Activated CD8-positive, alpha-beta memory T cell treated with anti-CD3 and anti-CD28 coated beads, Interleukin-2, amount 10 ng/mL, durations not matched to agents 7 days and 5 days (primary cell): ENCODE results near the gene BRSK2. TPM values are rescaled to one million over a fixed set of nuclear protein-coding genes. Genes with fewer than 3 reads are reported as not detected.

Source experiments
- ATAC-seq: fragments of 150-1000 bp; cut with Tn5 transposase; one replicate; pipeline ENCODE4 v1.10.0; 2021; ENCODE audit warnings: moderate library complexity
- CTCF ChIA-PET: fragments of 350-600 bp; sonication (Branson Sonifier 250); formaldehyde crosslinking; loops from one replicate; lab custom pipeline; 2021; ENCODE audit warnings: antibody characterized with exemption; lab: Charles Lee
- DNase-seq: peaks from one replicate; pipeline ENCODE4 v3.0.0-alpha.2; 2020
- H3K27ac Mint-ChIP-seq: one replicate; pipeline ENCODE4 v1.8.0; 2021; ENCODE audit warnings: mild to moderate bottlenecking, mixed read lengths
- H3K27me3 Mint-ChIP-seq: one replicate; pipeline ENCODE4 v1.8.0; 2021; ENCODE audit warnings: mixed read lengths
- H3K36me3 Mint-ChIP-seq: one replicate; pipeline ENCODE4 v1.8.0; 2021; ENCODE audit warnings: mild to moderate bottlenecking, mixed read lengths
- H3K4me1 Mint-ChIP-seq: one replicate; pipeline ENCODE4 v1.8.0; 2021; ENCODE audit warnings: mixed read lengths
- H3K4me3 Mint-ChIP-seq: one replicate; pipeline ENCODE4 v1.8.0; 2021; ENCODE audit warnings: mild to moderate bottlenecking, moderate library complexity, mixed read lengths
- H3K9me3 Mint-ChIP-seq: one replicate; pipeline ENCODE4 v1.8.0; 2022; ENCODE audit warnings: low read depth, mixed read lengths
- total RNA-seq, 2 experiments: library from RNA; stranded (reverse); gene quantifications; one replicate each; pipeline ENCODE4 v1.2.3, GENCODE V29; 2021

The BRSK2 gene
- total RNA-seq, 2 experiments from 2014 or later: 0.40 TPM; not detected in 1

DNA sequence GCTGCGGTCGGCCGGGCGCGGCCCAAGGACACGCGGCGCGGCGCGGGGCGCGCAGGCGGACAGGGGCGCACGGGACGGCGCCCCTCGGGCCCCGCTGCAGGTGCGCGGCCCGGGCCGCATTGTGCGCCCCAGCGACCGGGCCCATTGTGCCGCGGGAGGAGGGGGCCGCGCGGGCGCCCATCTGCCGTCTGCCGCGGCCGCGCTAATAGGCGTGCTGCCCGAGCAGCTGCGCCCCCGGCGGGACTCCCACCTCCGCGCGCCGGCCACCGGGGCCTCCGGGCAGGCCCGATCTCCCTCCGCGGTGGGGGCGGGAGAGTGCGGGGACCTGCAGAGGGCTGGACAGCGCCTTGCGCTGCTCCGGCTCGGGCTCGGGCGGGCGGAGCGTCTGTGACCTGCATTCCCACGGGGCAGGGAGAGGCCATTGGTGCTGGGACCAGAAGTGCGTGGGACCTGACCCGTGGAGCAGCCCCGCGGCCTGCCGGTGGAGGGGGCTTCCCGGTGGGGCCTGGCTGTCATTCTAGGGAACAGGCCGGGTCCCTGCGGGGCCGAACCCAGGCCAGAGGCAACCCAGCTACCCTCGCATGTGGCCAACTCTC is 933 bp downstream of the BRSK2 start:
- CTCF ChIA-PET: no interaction called here
- H3K9me3 Mint-ChIP-seq: no peaks in the 10 kb centered on the region
- no peak overlapping the region for H3K4me3 Mint-ChIP-seq
- DNase-seq (no peak), ATAC-seq (no peak)
- no peaks in the 10 kb centered on the region for H3K36me3 Mint-ChIP-seq
- H3K27me3 Mint-ChIP-seq: peaks cover 37% of the 10 kb centered on the region
- peaks cover 2% of the 10 kb centered on the region for H3K4me1 Mint-ChIP-seq
- no peak overlapping the region for H3K27ac Mint-ChIP-seq

DNA sequence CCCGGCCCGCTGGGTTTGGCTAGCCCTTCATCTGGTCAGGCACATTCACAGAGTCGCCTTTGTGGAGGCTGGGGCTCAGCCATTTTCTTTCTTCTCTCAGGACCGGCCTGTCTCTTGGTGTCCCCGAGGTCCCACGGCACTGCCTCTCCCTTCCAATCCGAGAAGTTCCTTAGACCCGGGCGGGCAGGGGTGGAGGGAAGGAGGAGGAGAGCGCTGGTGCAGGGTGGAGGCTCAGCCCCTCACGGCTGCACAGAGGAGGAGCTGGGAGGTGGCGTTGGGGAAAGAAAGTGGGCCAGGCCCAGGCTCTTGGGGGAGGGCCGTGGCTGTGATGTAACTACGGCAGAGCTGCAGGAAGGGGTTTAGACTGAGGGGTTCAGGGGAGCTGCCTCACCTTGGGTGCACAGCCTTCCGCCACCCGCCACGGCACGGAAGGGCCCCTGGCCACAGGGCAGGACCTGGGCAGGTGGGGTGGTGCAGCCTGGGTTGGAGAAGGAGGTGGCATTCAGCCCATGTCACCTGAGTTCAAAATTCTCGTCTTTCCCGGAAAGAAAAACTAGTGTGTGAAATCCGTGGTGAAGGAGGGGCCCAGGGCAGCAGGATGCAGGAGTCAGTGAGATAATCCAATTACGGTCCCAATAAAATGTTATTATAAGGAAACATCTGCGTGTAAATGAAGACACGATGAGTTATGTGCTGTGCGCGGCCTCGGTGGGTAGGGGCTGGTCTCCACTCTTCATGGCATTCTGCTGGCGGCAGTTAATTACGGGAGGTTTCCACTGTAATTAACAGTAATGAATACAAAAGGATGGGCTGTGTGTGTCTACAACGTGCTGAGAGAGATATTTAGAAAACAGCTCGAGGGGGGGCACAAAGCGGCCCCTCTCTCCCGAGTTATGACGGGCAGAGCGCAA is 1.7 kb downstream of the BRSK2 start:
- H3K4me1 Mint-ChIP-seq: peaks cover 2% of the 10 kb centered on the region
- ATAC-seq (no peak), DNase-seq (no peak)
- no peaks in the 10 kb centered on the region for H3K36me3 Mint-ChIP-seq
- no peak overlapping the region for H3K27ac Mint-ChIP-seq
- no peaks in the 10 kb centered on the region for H3K9me3 Mint-ChIP-seq
- H3K27me3 Mint-ChIP-seq: peaks cover 34% of the 10 kb centered on the region
- H3K4me3 Mint-ChIP-seq: no peak overlapping the region
- CTCF ChIA-PET: no interaction called here

DNA sequence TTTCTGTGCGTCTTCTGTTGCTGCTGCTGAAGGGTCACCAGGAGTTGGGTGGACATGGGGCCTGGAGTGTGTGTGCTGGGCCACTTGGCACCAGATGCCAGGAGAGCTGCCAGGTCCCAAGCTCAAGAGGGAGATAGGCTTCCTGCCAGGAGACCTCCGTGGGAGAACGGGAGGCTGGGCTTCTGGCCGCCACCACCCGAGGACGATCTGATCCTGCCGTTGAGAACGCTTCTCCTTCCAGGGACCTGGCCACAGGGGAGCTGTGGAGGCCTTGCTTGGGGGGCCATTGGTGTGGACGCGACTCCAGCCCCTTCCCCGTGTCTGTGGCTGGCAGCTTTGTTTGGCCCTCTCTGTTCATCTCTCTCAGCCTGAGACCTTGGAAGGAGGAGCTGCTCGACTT is 2.4 kb downstream of the BRSK2 start:
- Mint-ChIP-seq H3K27me3 (peaks cover 32% of the 10 kb centered on the region), H3K4me3 (no peak overlapping the region), H3K27ac (no peak overlapping the region), H3K4me1 (peaks cover 2% of the 10 kb centered on the region), H3K36me3 (no peaks in the 10 kb centered on the region), H3K9me3 (no peaks in the 10 kb centered on the region)
- no peak for ATAC-seq
- CTCF ChIA-PET: no interaction called here
- DNase-seq: no peak

DNA sequence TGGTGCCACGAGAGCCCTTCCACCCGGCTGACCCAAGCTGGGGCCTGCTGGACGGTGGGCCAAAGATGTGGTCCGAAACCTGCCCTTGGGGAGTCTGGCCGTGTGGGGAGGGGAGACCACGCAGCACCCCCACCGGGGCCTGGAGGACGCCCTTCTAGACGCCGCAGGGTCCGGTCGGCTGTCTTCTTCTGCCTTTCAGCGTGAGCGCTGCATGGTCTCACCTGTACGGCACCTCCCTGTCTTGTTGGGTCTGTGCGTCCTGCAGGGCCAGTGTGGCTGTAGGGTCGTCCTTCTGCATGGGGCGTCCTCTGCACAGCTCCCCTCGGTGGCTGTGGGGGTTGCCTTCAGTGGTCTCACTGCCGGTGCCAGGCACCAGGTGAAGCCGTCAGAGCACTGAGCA is 2.8 kb downstream of the BRSK2 start:
- Mint-ChIP-seq H3K4me3 (no peak overlapping the region), H3K27ac (no peak overlapping the region), H3K36me3 (no peaks in the 10 kb centered on the region), H3K9me3 (no peaks in the 10 kb centered on the region), H3K4me1 (peaks cover 2% of the 10 kb centered on the region), H3K27me3 (peaks cover 27% of the 10 kb centered on the region)
- CTCF ChIA-PET: no interaction called here
- DNase-seq (no peak), ATAC-seq (no peak)

DNA sequence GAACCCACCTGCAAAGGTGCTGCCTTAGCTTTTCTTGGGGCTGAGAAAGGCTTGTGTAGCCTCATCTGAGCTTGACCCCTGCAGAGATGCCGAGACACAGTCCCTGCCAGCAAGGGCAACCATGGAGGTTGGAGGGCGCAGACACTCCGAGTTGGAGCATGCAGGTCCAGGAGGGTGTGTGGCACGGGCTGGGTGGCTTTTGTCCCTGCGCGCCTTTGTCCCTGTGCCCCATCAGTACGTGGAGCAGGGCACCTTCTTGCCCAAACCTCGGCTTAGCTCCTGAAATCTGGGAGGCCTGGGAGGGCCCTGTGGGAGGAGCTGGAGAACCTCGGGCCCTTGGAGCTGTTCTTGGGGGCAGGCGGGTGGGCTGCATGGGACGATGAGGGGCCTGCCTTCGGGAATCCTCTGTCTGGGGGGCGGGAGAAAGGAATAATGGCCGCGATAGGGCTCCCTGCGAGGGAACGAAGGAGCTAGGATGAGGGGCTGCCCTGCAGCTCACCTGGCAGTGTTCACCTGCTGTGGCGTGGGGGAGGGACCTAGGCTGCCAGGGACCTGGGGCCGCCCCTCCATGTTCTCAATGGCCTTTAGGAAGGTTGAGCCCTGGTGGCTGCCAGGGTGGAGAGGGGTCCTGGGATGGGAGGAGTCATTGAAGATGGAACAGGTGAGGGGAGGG is 3.4 kb downstream of the BRSK2 start:
- Mint-ChIP-seq H3K9me3 (no peaks in the 10 kb centered on the region), H3K27me3 (peaks cover 22% of the 10 kb centered on the region), H3K36me3 (no peaks in the 10 kb centered on the region), H3K4me1 (peaks cover 2% of the 10 kb centered on the region), H3K4me3 (no peak overlapping the region), H3K27ac (no peak overlapping the region)
- CTCF ChIA-PET: no interaction called here
- ATAC-seq: no peak
- DNase-seq: no peak

DNA sequence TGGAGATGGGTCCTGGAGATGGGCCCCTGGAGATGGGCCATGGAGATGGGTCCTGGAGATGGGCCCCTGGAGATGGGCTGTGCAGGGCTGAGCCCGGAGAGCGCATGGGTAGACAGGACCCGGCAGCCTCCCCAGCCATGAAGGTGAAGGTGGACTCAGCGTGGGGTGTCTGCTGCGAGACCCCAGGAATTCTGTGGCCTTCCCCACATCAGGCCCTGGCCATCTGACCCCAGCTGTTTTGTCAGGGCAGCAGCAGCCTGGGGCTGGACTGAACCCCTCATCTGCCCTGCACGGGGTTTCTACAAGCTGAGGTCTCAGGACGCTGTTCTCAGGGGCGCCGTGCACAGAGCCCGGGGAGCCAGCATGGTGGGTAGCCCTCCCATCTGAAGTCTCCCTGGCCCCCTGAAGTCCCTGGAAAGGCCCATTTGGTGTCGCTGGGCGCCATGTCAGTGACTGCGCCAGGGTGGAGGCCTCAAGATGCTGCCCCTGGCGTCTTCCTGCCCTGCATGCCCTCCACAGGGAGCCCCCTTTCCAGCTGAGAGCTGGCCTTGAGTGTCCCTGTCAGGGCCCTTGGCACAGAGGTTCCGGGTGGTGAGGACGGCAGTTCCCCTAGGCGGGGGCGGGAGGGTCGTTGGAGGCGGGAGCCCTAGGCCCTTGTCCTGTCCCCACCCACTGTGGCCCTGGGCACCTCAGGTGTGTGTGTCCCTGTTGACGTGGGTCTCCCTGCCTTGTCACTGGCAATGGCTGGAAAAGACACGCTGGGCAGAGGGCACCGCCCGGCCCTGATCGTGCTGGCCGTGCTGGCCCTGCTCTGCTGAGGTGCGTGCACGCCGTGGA is 5.4 kb downstream of the BRSK2 start:
- Mint-ChIP-seq H3K27me3 (peaks cover 15% of the 10 kb centered on the region), H3K4me3 (no peak overlapping the region), H3K36me3 (no peaks in the 10 kb centered on the region), H3K4me1 (no peaks in the 10 kb centered on the region), H3K9me3 (no peaks in the 10 kb centered on the region), H3K27ac (no peak overlapping the region)
- CTCF ChIA-PET: no interaction called here
- ATAC-seq (no peak), DNase-seq (no peak)

DNA sequence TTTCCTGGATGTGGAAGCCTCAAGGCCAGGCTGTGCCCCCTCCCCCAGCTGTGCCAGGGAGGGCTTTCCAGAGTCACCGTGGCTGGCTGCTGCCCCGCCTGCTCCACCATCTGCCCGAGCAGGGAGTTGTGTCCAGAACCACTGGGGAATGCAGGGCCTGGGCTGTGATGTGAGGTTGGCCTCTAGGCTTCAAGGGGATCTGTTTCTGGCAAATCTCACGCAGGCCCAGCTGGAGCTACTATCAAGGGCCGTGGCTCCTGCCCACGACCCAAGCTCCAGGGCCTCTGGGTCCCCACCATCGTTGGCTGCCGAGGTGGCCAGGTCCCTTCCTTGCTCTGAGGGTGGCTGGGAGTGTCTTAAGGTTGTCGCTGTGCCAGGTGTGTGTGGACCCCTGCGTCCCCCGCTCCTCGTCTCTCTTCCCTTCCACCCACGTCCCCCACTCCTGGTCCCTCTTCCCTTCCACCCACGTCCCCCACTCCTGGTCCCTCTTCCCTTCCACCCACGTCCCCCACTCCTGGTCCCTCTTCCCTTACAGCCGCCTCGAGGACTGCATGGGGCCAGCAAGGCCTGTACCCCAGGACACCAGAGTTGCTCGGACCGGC is 6.1 kb downstream of the BRSK2 start:
- H3K9me3 Mint-ChIP-seq: no peaks in the 10 kb centered on the region
- no peaks in the 10 kb centered on the region for H3K36me3 Mint-ChIP-seq
- CTCF ChIA-PET: no interaction called here
- DNase-seq (no peak), ATAC-seq (no peak)
- H3K27ac Mint-ChIP-seq: no peak overlapping the region
- H3K4me3 Mint-ChIP-seq: no peak overlapping the region
- H3K4me1 Mint-ChIP-seq: no peaks in the 10 kb centered on the region
- H3K27me3 Mint-ChIP-seq: peaks cover 15% of the 10 kb centered on the region

DNA sequence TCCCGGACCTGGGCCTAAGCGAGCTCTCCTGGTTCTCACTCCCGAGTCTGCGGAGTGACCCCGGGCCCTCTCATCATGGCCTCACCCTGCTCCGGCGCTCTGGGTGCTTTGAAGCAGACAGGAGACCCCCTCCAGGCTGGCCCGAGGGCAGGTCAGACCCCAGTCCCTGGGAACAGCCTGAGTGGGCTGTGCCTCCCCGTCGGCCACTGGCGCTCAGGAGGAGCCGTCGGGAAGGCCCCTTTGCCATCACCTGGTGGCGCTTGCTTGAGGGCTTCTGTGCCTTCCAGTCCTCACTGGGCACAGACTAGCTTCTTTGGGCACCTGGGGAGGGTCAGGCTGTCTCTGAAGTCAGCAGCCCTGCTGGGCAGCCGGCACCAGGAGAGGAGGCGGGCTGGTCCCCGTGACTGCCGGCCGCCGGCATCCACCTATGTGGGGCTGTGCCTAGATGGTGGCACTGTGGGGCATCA is 6.7 kb downstream of the BRSK2 start:
- Mint-ChIP-seq H3K27ac (no peak overlapping the region), H3K4me3 (no peak overlapping the region), H3K9me3 (no peaks in the 10 kb centered on the region), H3K4me1 (no peaks in the 10 kb centered on the region), H3K36me3 (no peaks in the 10 kb centered on the region), H3K27me3 (peaks cover 11% of the 10 kb centered on the region)
- no peak for ATAC-seq
- DNase-seq: no peak
- CTCF ChIA-PET: no interaction called here

DNA sequence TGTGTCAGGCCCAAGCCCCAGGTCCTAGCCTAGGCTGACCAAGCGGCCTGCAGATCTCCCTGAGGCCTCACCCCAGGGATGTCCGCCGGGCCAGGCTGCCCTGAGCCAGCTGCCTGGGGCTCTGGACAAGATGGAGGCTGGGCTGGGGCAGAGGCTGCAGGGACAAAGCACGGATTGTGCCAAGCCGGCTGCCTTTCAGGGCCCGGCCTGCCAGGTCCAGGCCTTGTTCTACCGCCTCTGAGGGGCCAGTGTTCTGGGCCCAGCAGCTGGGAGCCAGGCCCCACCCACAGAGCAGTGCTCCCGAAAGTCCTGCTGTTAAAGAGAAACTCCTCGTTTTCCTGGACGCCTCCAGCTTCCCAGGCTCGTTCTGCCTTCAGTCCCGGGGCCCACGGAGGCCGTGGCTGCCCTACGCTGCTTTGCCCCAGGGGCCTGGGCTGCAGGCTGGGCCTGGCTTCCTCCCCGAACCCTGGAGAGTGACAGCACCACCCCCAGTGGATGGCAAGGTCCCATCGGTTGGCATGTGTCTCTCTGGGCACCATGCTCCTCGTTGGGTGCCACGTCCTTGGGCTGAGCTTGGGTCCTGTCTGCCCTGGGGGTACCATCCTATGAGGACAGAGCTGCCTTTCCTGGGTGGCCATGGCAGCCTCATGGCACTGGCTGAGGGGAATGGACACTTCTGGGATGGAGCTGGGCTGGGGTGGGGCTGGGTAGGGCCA is 7.6 kb downstream of the BRSK2 start:
- Mint-ChIP-seq H3K4me3 (no peak overlapping the region), H3K27me3 (peaks cover 2% of the 10 kb centered on the region), H3K9me3 (no peaks in the 10 kb centered on the region), H3K27ac (no peak overlapping the region), H3K4me1 (no peaks in the 10 kb centered on the region), H3K36me3 (no peaks in the 10 kb centered on the region)
- no peak for DNase-seq
- CTCF ChIA-PET: no interaction called here
- no peak for ATAC-seq

DNA sequence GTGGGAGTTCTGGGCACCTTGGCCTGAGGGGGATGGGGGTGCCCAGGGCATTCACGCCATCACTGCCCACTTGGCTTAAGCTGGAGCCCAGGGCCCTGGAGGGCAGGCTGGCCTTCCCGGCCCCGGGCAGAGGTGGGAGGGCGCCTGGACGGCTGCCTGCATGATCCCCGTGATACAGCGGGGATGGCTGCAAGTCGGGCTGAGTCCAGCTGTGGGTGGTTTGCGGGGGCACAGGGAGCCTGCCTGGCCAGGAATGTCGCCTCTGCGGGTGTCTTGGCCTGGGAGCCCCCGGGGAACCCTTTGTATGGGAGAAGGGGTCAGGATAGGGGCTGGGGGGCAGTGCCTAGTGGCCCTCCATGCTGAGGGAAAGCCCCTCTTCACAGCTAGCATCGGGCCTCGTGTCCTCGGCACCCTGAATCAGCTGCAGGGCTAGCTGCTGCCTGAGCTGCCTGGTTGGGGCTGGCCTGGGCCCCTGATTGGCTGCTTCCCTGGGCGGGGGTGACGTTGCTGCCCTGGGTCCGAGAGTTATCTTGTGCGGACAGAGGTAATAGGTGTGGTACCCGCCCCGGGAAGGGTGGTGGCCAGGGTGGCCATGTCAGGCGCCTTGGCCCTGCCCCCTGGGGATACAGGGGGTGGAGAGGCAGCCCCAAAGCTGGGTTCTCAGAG is 8.3 kb downstream of the BRSK2 start:
- no peak for ATAC-seq
- no peak overlapping the region for H3K27ac Mint-ChIP-seq
- CTCF ChIA-PET: interaction anchor here (1.2 kb wide), 1 partner anchor 176 kb away, joined by 3 read pairs; no protein-coding TSS in a partner anchor
- no peaks in the 10 kb centered on the region for H3K9me3 Mint-ChIP-seq
- H3K4me1 Mint-ChIP-seq: no peaks in the 10 kb centered on the region
- no peaks in the 10 kb centered on the region for H3K36me3 Mint-ChIP-seq
- no peak overlapping the region for H3K4me3 Mint-ChIP-seq
- H3K27me3 Mint-ChIP-seq: no peaks in the 10 kb centered on the region
- DNase-seq: no peak

DNA sequence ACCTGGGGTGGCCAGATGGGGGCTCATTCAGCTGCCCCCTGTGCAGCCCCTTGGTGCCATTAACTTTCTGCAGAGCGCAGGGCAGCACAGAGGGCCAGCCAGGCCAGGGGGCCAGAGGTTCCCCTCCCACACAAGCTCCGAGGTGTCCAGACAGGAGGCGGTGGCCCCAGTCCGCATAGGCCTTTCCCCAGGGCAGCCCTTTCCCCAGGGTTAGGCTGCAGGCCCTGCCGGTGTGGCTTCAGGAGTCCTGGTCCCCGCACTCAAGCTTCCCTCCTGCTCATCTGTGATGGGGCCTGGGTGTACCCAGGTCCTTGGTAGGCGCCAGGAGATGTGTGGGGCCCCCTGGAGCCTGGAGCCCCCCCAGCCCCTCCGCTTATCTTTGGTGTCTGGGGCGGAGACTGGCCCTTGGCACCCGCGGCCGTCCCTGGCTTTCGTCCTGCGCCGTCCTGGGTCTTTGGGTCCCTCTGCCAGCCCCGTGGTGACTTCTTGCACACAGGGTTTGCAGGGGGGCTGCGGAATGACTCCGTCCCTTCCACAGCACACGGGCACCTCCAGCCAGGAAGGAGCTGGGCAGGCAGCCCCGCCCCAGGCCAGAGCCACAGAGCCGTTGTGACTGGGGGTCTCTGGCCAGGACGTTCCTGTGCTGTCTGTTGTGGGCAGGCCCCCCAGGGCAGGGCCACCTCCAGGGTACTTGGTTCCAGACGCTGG is 8.9 kb downstream of the BRSK2 start:
- Mint-ChIP-seq H3K27ac (no peak overlapping the region), H3K9me3 (no peaks in the 10 kb centered on the region), H3K36me3 (no peaks in the 10 kb centered on the region), H3K4me3 (no peak overlapping the region), H3K27me3 (no peaks in the 10 kb centered on the region), H3K4me1 (no peaks in the 10 kb centered on the region)
- DNase-seq: no peak
- ATAC-seq: no peak
- CTCF ChIA-PET: interaction anchor here (1.2 kb wide), 1 partner anchor 175 kb away, joined by 3 read pairs; no protein-coding TSS in a partner anchor
